Keratinocyte (primary cell): ENCODE measurements around the gene MFSD6. TPM values are rescaled to one million over a fixed set of nuclear protein-coding genes. Genes with fewer than 3 reads are reported as not detected.

Source experiments
- DNase-seq: peaks from one replicate; pipeline ENCODE4 v3.0.0-alpha.2; 2011; ENCODE audit warnings: low read depth, missing footprints, low spot score
- FAIRE-seq: peaks from 2 replicates; lab custom pipeline; 2011; peaks lifted over from hg19 to GRCh38; lab: Jason Lieb, UNC
- H2AFZ ChIP-seq: 2 replicates; pipeline ENCODE4 v1.6.0; 2012; ENCODE audit warnings: low read length, control low read depth, inconsistent platforms; ENCODE audit not compliant: control insufficient read depth
- H3K27ac ChIP-seq: 2 replicates; pipeline ENCODE4 v1.5.1; 2011; ENCODE audit warnings: low read length; ENCODE audit not compliant: control insufficient read depth, insufficient read depth
- H3K27me3 ChIP-seq: 3 replicates; pipeline ENCODE4 v1.6.0; 2011; ENCODE audit warnings: low read length; ENCODE audit not compliant: control insufficient read depth, insufficient read depth; ENCODE audit errors: extremely low read depth
- H3K36me3 ChIP-seq, 2 experiments: 2 replicates in 1 of 2; 3 replicates in 1 of 2; pipeline ENCODE4 v1.5.1; 2011; ENCODE audit warnings: low read length in 2 of 2, mild to moderate bottlenecking in 1 of 2; ENCODE audit not compliant: control insufficient read depth in 2 of 2, insufficient read depth in 2 of 2; ENCODE audit errors: extremely low read depth in 1 of 2
- H3K4me1 ChIP-seq: 3 replicates; pipeline ENCODE4 v1.5.1; 2011; ENCODE audit warnings: low read length; ENCODE audit not compliant: control insufficient read depth, insufficient read depth; ENCODE audit errors: extremely low read depth
- H3K4me2 ChIP-seq: 3 replicates; pipeline ENCODE4 v1.6.0; 2011; ENCODE audit warnings: low read depth, low read length; ENCODE audit not compliant: control insufficient read depth, insufficient read depth; ENCODE audit errors: extremely low read depth
- H3K4me3 ChIP-seq, 3 experiments: fragments of 200-600 bp in 1 of 3; sonication (generic) in 1 of 3; 2 replicates in 2 of 3; 3 replicates in 1 of 3; pipeline ENCODE4 v1.5.1; 2011 to 2016; ENCODE audit warnings: low read length in 3 of 3, mild to moderate bottlenecking in 3 of 3, control low read depth in 2 of 3, inconsistent platforms in 1 of 3, low read depth in 1 of 3, mixed read lengths in 1 of 3, mixed run types in 1 of 3, moderate library complexity in 1 of 3; ENCODE audit not compliant: control insufficient read depth in 2 of 3, insufficient read depth in 2 of 3; ENCODE audit errors: extremely low read depth in 1 of 3
- H3K79me2 ChIP-seq: 2 replicates; pipeline ENCODE4 v1.6.0; 2012; ENCODE audit warnings: low read length; ENCODE audit not compliant: control insufficient read depth, insufficient read depth
- H3K9ac ChIP-seq: 3 replicates; pipeline ENCODE4 v1.6.0; 2011; ENCODE audit warnings: low read length; ENCODE audit not compliant: control insufficient read depth, insufficient read depth; ENCODE audit errors: extremely low read depth
- H3K9me1 ChIP-seq: 3 replicates; pipeline ENCODE4 v1.6.0; 2011; ENCODE audit warnings: low read length; ENCODE audit not compliant: control insufficient read depth, insufficient read depth; ENCODE audit errors: extremely low read depth
- H3K9me3 ChIP-seq: 2 replicates; pipeline ENCODE4 v1.5.1; 2012; ENCODE audit warnings: low read depth, low read length; ENCODE audit not compliant: control insufficient read depth
- H4K20me1 ChIP-seq: 3 replicates; pipeline ENCODE4 v1.6.0; 2011; ENCODE audit warnings: low read length; ENCODE audit not compliant: control insufficient read depth, insufficient read depth; ENCODE audit errors: extremely low read depth
- CTCF ChIP-seq, 3 experiments: IDR thresholded peaks in 1 of 3; conservative IDR thresholded peaks in 1 of 3; optimal IDR thresholded peaks in 1 of 3; 2 replicates in 2 of 3; 3 replicates in 1 of 3; pipeline versions ENCODE3 to v1.5.1; 2011; ENCODE audit warnings: low read length in 3 of 3, mild to moderate bottlenecking in 3 of 3, moderate library complexity in 2 of 3, control low read depth in 1 of 3, inconsistent platforms in 1 of 3; ENCODE audit not compliant: insufficient read depth in 2 of 3; ENCODE audit errors: extremely low read depth in 1 of 3
- EZH2 ChIP-seq: IDR thresholded peaks from one replicate; pipeline ENCODE4 v1.6.1; 2012; ENCODE audit warnings: inconsistent platforms, mild to moderate bottlenecking, low read length, moderate library complexity
- dilution Hi-C: fragments of 300-500 bp; cut with MboI; formaldehyde crosslinking; loops from one replicate; pipeline ENCODE4 v1.7.0; 2020; ENCODE audit warnings: low sequenced_read_pairs; ENCODE audit not compliant: extremely low pct_ligation_motif_present
- polyA plus RNA-seq, 5 experiments: library from polyadenylated mRNA; depleted of rRNA in 3 of 5; stranded (reverse) in 3 of 5; stranded (forward) in 1 of 5; unstranded in 1 of 5; fragments of >200 nt; gene quantifications; 1 replicate in 1 of 5; 2 replicates in 3 of 5; 3 replicates in 1 of 5; pipeline versions ENCODE4 v1.2.1 to v1.2.3, GENCODE V29; 2011 to 2012; ENCODE audit warnings: missing spikeins in 2 of 5, low read depth in 1 of 5, low replicate concordance in 1 of 5

Gene MFSD6
- polyA plus RNA-seq, 1 donor (not counting 4 experiments of a cell fraction or from before 2014, with no cell fraction given) = 11.0 TPM

GRCh38 chr2:190444976-190445375, 36.8 kb downstream of the MFSD6 start:
- FAIRE-seq (no peak), DNase-seq (no peak)
- no peak overlapping the region for H3K4me2 ChIP-seq
- no peak overlapping the region for H3K27ac ChIP-seq
- no peaks in the 10 kb centered on the region for H3K9me3 ChIP-seq
- H3K4me3 ChIP-seq = no peak overlapping the region
- no peaks in the 10 kb centered on the region for H4K20me1 ChIP-seq
- TF ChIP-seq EZH2 (no peak), CTCF (optimal IDR thresholded peaks at IDR 0.05 in 1 of 3, IDR thresholded peaks at IDR 0.05 in 1 of 3, conservative IDR thresholded peaks at IDR 0.05 in 1 of 3; ENCODE audit: extremely low read depth in 1 of 3, insufficient read depth in 2 of 3, low read length in 3 of 3) (no peak)
- no peaks in the 10 kb centered on the region for H3K27me3 ChIP-seq
- H3K9ac ChIP-seq = no peak overlapping the region
- H3K9me1 ChIP-seq = no peaks in the 10 kb centered on the region
- no peaks in the 10 kb centered on the region for H3K36me3 ChIP-seq
- no peaks in the 10 kb centered on the region for H3K79me2 ChIP-seq
- no peak overlapping the region for H2AFZ ChIP-seq
- dilution Hi-C loops = no loop called here
- no peaks in the 10 kb centered on the region for H3K4me1 ChIP-seq

DNA sequence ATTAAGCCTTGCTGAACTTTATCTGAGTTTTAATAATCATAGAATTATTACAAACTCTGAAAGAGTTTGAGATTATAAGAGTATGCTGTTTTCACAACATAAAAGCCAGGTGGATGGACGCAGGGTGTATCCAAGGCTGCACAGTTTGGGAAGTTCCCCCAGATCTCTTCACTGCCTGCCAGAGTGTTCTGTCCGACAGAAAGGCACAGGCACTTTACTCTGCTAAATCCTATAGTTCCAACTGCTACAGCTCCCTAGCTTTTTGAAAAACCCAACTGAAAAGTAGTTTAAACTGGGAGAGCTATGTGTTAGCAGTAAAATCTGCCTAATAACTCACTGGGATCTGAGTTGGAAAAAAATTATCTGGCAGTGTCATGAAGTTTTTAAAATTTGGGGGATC, 38.0 kb downstream of the MFSD6 start:
- no peaks in the 10 kb centered on the region for H4K20me1 ChIP-seq
- no peak overlapping the region for H3K4me2 ChIP-seq
- TF ChIP-seq EZH2 = no peak
- no peak for TF ChIP-seq CTCF (optimal IDR thresholded peaks at IDR 0.05 in 1 of 3, IDR thresholded peaks at IDR 0.05 in 1 of 3, conservative IDR thresholded peaks at IDR 0.05 in 1 of 3; ENCODE audit: extremely low read depth in 1 of 3, insufficient read depth in 2 of 3, low read length in 3 of 3)
- dilution Hi-C loops = no loop called here
- H3K4me1 ChIP-seq = no peaks in the 10 kb centered on the region
- H3K27ac ChIP-seq = no peak overlapping the region
- no peak overlapping the region for H3K9ac ChIP-seq
- no peak overlapping the region for H3K4me3 ChIP-seq
- H2AFZ ChIP-seq = no peak overlapping the region
- no peaks in the 10 kb centered on the region for H3K36me3 ChIP-seq
- H3K9me3 ChIP-seq = no peaks in the 10 kb centered on the region
- no peaks in the 10 kb centered on the region for H3K27me3 ChIP-seq
- no peak for DNase-seq
- no peaks in the 10 kb centered on the region for H3K79me2 ChIP-seq
- no peaks in the 10 kb centered on the region for H3K9me1 ChIP-seq
- no peak for FAIRE-seq
